Inflammatory macrophage treated with lipopolysaccharide for 4 hours (primary cell): Measurements from ENCODE around the gene PPP1R3C.

Experiments used
- DNase-seq: peaks from one replicate; pipeline ENCODE4 v3.0.0-alpha.2; 2020

Gene PPP1R3C

DNA sequence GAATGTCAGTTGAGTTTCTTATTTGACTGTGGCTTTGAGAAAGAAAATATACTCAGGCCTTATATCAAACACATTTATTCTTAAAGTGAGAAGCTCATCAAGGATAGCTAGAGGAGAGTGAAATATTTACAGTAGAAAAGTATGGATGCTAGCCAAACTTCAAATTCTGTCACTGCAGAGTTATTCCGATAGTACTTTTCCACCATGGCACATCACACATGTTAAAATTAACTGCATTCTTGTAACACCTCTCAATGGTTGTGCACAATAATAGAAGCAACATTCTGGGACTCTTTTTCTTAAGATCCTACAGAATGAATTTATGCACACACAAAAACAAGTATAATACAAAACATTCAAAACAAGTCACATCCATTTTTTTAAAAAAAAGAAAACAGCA lies 4.5 kb downstream of the PPP1R3C start:
- no peak for DNase-seq

- DNase-seq = no peak
These were observed 5.3 kb downstream of the PPP1R3C start for GRCh38 chr10:91627344-91628102.

DNA sequence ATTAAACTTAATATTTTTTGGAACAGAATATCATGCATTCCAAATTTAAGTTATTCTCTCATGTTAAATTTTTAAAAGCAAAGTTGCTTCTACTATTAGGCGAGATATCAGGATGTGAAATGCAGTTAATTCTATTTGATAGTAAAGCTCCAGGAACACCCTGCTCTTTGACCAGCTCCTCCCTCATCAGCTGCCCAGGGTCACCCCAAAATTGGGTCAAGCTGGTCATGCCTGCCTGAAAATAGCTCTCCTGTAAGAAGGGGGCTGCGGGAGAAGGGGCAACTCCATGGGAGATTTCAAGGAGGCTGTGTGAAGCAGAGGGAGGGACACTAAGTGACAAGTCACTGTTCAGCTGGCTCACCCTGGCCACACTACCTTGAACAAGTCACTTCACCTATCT lies 5.9 kb downstream of the PPP1R3C start:
- no peak for DNase-seq

DNA sequence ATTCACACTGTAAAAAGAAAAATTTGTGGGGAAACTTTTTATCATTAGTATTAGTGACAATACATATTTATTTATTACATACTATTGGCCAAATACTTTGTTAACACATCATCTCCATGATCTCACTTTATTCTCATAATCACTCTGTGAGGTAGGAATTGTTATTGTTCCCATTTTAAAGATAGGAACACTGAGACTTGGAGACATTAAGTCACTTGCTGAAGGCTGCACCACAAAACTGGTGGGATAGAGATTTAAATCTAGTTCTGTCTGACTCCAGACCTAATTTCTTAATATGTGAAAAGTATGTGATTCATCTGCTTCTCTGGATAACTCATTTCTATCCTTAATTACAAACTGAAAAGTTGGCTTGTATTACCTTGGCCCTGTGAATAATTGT lies 8.2 kb downstream of the PPP1R3C start:
- DNase-seq = no peak

DNA sequence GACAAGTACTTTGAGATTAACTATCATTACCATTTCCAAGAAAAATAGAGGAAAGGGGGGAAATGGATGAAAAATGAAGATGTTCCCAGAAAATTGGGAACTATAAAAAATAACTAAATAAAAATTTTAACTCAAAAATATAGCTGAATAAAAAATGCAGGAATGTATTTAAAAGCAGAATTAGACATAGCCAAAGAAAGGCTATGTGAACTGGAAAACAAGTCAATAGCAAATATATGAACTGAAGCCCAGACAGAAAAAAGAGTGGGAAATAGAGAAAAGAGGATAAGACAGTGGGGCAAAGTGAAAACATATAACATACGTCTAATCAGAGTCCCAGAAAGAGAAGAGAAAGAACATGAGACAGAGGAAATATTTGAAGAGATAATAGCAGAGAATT lies 10.3 kb downstream of the PPP1R3C start:
- DNase-seq = no peak

DNA sequence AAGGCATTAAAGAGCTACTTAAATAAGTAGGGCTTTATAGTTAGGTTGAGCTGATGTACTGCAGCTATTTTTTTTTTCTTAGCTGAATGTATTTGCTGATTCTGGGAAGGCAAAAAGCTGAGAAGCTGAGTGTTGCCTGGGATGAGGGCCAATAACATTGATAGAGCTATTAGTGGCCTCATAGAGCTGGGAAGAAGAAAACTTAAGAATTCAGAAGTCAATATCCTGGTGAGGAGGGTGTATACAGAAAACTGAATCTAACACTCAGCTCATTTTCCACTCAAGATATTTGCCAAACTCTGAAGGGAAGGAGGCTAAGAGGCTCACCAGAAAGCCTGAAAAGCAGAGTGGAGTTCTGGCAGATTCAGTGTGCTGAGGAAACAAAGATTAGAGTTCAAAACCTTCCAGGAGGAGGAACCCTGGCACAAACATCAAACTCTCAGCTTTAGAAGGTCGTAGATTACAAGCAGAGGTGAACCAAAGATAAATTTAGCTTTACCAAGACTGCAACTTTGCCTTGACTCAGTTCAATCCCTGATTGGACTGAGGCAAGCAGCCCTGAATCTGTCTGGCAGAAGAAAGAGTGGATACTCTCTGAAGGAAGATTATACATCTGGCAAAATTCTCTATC lies 11.3 kb downstream of the PPP1R3C start:
- DNase-seq = no peak

- DNase-seq = no peak
These were observed 15.7 kb downstream of the PPP1R3C start for GRCh38 chr10:91617072-91617609.

- DNase-seq = no peak
These were observed 16.7 kb downstream of the PPP1R3C start for GRCh38 chr10:91616137-91616536.

- DNase-seq = no peak
These were observed 18.6 kb downstream of the PPP1R3C start for GRCh38 chr10:91614225-91614624.

- no peak for DNase-seq
These were observed 19.3 kb downstream of the PPP1R3C start for GRCh38 chr10:91613411-91614187.

DNA sequence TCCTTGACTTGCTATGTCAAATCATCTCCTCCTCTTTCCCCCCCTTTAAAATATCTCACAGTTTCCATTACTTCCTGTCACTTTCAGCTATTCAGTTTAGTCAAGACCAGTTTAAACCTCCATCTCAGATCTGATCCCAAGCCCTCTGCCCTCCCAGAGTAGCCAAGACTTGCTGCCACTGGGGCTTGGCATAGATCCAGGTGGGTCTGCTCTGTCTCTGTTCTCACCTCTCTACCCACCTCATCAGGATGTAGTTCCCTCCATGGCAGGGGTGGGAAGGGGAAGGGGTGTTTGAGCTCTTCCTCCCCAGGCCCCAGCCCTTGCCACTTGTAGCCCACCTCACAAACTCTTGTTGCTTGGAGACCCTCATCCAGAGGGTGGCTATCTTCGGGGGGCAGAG lies 22.0 kb downstream of the PPP1R3C start:
- no peak for DNase-seq

- no peak for DNase-seq
These were observed 22.4 kb downstream of the PPP1R3C start for GRCh38 chr10:91610444-91610843.

GRCh38 chr10:91607646-91608403 lies 25.0 kb downstream of the PPP1R3C start:
- no peak for DNase-seq

DNA sequence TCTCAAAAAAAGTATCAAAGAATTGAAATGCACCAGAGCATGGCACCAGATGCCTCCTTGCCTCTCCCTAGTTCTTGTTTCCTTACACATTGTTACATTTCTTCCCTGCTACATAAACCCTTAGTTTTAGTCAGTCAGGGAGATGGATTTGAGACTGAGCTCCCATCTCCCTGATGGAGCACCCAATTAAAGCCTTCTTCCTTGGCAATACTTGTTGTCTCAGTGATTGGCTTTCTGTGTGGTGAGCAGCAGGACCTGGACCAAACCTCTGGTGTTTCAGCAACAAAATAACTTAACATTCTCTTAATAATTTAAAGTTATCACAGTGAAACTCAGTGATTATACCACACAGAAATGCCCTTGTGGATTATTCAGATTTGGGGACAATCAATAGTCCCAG lies 26.9 kb downstream of the PPP1R3C start:
- no peak for DNase-seq

DNA sequence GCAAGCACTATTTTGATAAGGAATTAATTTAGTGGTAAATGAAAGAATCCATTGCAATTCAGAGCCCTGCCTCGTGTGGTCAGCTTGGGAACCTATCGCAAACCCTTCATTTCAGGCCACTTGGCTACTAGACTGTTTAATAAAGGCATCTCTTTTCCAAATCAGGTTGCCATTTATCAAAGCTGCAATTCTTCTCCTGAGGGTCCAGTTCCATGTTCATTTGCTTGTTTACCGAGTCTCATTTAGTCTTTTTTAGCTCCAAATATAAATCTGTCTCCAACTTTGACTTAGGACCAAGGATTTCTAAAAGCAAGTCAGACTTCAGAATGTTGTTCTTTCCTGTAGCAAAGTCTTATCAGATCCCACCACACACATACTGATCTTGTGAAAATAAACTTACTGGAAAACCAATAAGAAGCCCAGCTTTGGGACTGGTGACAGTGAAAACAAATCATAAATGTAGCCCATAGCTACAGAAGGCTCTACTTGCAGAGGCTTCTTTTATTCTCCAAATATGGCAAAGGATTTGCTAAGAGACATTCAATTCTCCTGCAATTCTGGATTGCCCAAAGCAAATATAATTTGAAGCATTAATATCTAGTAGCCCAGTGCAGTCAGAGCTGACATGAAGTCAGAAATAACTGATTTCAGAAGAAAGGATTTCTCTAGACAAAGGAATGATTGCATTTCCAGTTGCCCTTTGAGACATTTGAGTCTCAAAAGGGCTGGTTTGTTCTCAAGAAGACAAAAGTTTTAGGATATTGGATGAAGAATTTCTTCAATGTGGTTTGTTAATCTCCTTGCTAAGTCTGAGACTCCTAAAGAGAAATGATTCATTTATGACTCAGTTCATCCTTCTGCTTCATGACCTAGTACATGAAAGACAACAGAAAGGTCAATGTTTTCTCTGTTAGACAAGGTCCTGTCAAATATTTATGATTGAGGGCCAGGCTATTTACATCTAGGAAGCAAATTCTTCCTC lies 28.0 kb downstream of the PPP1R3C start:
- DNase-seq = no peak

DNA sequence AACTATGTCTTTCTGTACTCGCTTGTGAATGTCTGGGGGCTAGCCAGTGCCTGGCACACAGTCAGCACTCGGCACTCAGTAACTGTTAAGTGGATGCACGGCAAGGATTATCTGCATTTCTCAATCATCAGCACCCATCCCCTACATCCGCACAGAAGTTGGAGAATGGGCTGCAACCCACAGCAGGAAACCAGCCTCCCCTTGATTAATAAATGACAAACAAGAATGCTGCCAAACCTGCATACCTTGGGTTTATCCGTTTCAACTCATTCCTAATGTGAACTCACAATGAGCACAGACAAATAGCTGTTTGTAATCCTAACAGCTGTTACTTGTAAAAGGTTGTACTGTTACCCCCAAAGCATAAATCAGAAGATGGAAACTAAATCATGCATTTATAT lies 28.9 kb downstream of the PPP1R3C start:
- no peak for DNase-seq

GRCh38 chr10:91602868-91603568 lies 29.9 kb downstream of the PPP1R3C start:
- no peak for DNase-seq

DNA sequence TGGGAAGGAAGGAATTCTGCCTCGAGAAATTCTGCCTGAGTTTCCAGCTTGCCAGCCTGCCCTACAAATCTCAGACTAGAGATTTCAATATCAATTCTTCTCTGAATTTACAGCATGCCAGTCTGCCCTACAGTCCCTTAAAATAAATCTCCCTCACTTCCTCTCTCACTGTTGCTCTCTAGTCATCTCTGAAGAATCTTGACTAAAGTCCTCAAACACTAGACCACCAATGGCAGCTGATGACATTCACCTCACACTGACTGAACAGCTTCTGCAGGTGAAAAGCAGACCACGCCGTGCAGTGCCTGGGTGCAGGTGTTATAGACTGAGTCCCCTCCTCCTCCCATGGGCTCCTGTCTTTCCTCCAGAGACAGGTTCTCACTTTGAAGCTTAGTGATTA lies 30.4 kb downstream of the PPP1R3C start:
- DNase-seq = no peak

DNA sequence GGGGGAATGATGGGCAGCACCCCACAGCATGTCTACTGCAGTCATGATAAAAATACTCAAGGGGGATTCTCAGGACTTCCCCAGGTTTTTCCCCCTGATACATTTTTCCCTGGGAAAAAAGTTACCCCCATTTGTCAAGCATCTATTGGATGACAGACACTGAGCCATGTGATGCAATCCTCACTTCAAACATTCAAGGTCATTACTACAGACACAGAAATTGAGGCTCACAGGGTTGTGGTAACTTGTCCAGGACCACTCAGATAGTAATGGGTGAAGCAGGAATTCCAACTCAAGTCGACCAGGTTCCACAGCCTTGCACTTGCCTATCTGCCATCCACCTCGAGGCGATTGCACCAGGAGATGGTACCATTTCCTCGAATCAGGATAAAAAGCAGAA lies 31.7 kb downstream of the PPP1R3C start:
- no peak for DNase-seq

- DNase-seq = no peak
These were observed 34.5 kb downstream of the PPP1R3C start for GRCh38 chr10:91598211-91598977.
